Mesenchymal stem cell (in vitro differentiated cells and primary cell): ENCODE results near the gene FBXO45.
"Not testable (repeated sequence)": the region's sequence is repeated elsewhere in the genome, so short reads cannot be mapped to it uniquely, and the experiment has no call there.

ENCODE experiments used
- DNase-seq: peaks from one replicate; pipeline ENCODE4 v3.0.0-alpha.2; 2013
- H2AFZ ChIP-seq: one replicate; pipeline ENCODE4 v1.6.1; 2013; ENCODE audit warnings: low read depth, mild to moderate bottlenecking, control low read depth, inconsistent platforms, low read length, moderate library complexity
- H2AK5ac ChIP-seq: 2 replicates; pipeline ENCODE4 v1.6.1; 2013; ENCODE audit warnings: low read length, moderate library complexity, mild to moderate bottlenecking, inconsistent platforms; ENCODE audit not compliant: severe bottlenecking
- H2BK120ac ChIP-seq: one replicate; pipeline ENCODE4 v1.6.1; 2013; ENCODE audit warnings: low read depth, mild to moderate bottlenecking, inconsistent platforms, low read length, moderate library complexity
- H2BK12ac ChIP-seq, 2 experiments: one replicate each; pipeline ENCODE4 v1.6.1; 2013; ENCODE audit warnings: inconsistent platforms in 2 of 2, low read length in 2 of 2, mild to moderate bottlenecking in 2 of 2, moderate library complexity in 2 of 2, control low read depth in 1 of 2
- H2BK15ac ChIP-seq: one replicate; pipeline ENCODE4 v1.6.1; 2013; ENCODE audit warnings: mild to moderate bottlenecking, low read depth, inconsistent platforms; ENCODE audit not compliant: poor library complexity, severe bottlenecking
- H2BK5ac ChIP-seq: 2 replicates; pipeline ENCODE4 v1.6.1; 2013; ENCODE audit warnings: low read depth, mild to moderate bottlenecking, low read length, control low read depth, inconsistent platforms; ENCODE audit not compliant: poor library complexity, severe bottlenecking
- H3K14ac ChIP-seq, 2 experiments: one replicate each; pipeline ENCODE4 v1.6.1; 2013; ENCODE audit warnings: inconsistent platforms in 2 of 2, low read length in 2 of 2, control low read depth in 1 of 2, mild to moderate bottlenecking in 1 of 2, moderate library complexity in 1 of 2
- H3K18ac ChIP-seq, 2 experiments: one replicate each; pipeline ENCODE4 v1.6.1; 2013; ENCODE audit warnings: inconsistent platforms in 2 of 2, low read length in 2 of 2, control low read depth in 1 of 2, low read depth in 1 of 2, mild to moderate bottlenecking in 1 of 2
- H3K23ac ChIP-seq, 2 experiments: one replicate each; pipeline ENCODE4 v1.6.1; 2013; ENCODE audit warnings: inconsistent platforms in 2 of 2, low read length in 2 of 2, mild to moderate bottlenecking in 2 of 2, moderate library complexity in 2 of 2, control low read depth in 1 of 2
- H3K27ac ChIP-seq: 2 replicates; pipeline ENCODE4 v1.5.1; 2013; ENCODE audit warnings: mild to moderate bottlenecking, moderate library complexity, low read length, control low read depth, inconsistent platforms; ENCODE audit not compliant: poor library complexity, severe bottlenecking
- H3K27me3 ChIP-seq, 2 experiments: 2 replicates each; pipeline versions ENCODE4 v1.6.1 to v1.7.0; 2013; ENCODE audit warnings: low read length in 2 of 2, mild to moderate bottlenecking in 2 of 2, moderate library complexity in 2 of 2, control low read depth in 1 of 2, inconsistent platforms in 1 of 2; ENCODE audit not compliant: control insufficient read depth in 1 of 2, insufficient read depth in 1 of 2
- H3K36me3 ChIP-seq, 2 experiments: 2 replicates each; pipeline versions ENCODE4 v1.6.1 to v1.7.0; 2013; ENCODE audit warnings: low read length in 2 of 2, control low read depth in 1 of 2, inconsistent platforms in 1 of 2, low read depth in 1 of 2, mild to moderate bottlenecking in 1 of 2; ENCODE audit not compliant: insufficient read depth in 2 of 2, control insufficient read depth in 1 of 2
- H3K4ac ChIP-seq, 2 experiments: one replicate each; pipeline ENCODE4 v1.6.1; 2013; ENCODE audit warnings: inconsistent platforms in 2 of 2, low read length in 2 of 2, mild to moderate bottlenecking in 2 of 2, moderate library complexity in 2 of 2, control low read depth in 1 of 2, low read depth in 1 of 2
- H3K4me1 ChIP-seq: 2 replicates; pipeline ENCODE4 v1.6.1; 2013; ENCODE audit warnings: low read depth, low read length, control low read depth; ENCODE audit not compliant: control insufficient read depth, insufficient read depth
- H3K4me2 ChIP-seq: 2 replicates; pipeline ENCODE4 v1.6.1; 2013; ENCODE audit warnings: low read length, mild to moderate bottlenecking, inconsistent platforms; ENCODE audit not compliant: poor library complexity, severe bottlenecking
- H3K4me3 ChIP-seq, 2 experiments: 2 replicates each; pipeline versions ENCODE4 v1.5.1 to v1.7.0; 2013; ENCODE audit warnings: low read length in 2 of 2, mild to moderate bottlenecking in 2 of 2, control low read depth in 1 of 2, low read depth in 1 of 2; ENCODE audit not compliant: insufficient read depth in 1 of 2
- H3K79me1 ChIP-seq: replicated peaks from 2 replicates; pipeline ENCODE4 v1.6.1; 2013; ENCODE audit warnings: mild to moderate bottlenecking, control low read depth, low read length, inconsistent platforms; ENCODE audit not compliant: poor library complexity, severe bottlenecking
- H3K9ac ChIP-seq: 2 replicates; pipeline ENCODE4 v1.7.0; 2013; ENCODE audit warnings: mild to moderate bottlenecking, low read length, moderate library complexity
- H3K9me3 ChIP-seq: 2 replicates; pipeline ENCODE4 v1.7.0; 2013; ENCODE audit warnings: mild to moderate bottlenecking, low read length; ENCODE audit not compliant: control insufficient read depth
- H4K8ac ChIP-seq: one replicate; pipeline ENCODE4 v1.6.1; 2013; ENCODE audit warnings: inconsistent platforms, mild to moderate bottlenecking, low read length, moderate library complexity
- H4K91ac ChIP-seq: one replicate; pipeline ENCODE4 v1.6.1; 2013; ENCODE audit warnings: mild to moderate bottlenecking, low read length, inconsistent platforms
- WGBS: methylation state at CpG from one replicate; pipeline ENCODE4 v1.1.7; 2013; ENCODE audit warnings: mixed read lengths; 5-methylcytosine and 5-hydroxymethylcytosine counted together

Gene FBXO45

DNA sequence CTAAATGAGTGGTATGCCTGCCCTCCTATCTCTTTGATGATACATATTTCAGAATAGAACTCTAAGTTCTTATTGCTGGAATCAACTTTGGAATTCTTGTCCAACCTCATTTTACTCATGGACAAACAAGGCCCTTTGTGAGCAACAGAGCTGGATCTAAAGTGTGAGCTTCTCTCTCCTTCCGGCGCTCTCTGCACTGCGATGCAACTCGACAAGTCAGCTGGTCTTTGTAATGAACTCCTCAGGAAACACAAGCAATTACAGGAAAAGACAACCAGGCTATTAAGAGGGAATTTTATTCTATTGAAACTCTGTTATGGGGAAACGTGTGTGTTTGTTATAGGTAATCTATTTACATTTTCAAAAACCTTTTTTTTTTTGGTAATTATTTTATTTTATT, 50.8 kb downstream of the FBXO45 start:
- H2BK12ac ChIP-seq, result peak overlapping the region in 1 of 2 experiments; percentile 63
- H4K91ac ChIP-seq, result no peak overlapping the region
- H3K36me3 ChIP-seq, result no peaks in the 10 kb centered on the region
- H3K14ac ChIP-seq, result no peak overlapping the region
- DNase-seq, result peak; percentile 55
- peak overlapping the region; percentile 17 for H3K9ac ChIP-seq
- H2BK15ac ChIP-seq, result no peak overlapping the region
- H2BK5ac ChIP-seq, result no peak overlapping the region
- H2AK5ac ChIP-seq, result no peak overlapping the region
- no peaks in the 10 kb centered on the region for H3K9me3 ChIP-seq
- H3K27me3 ChIP-seq, result no peaks in the 10 kb centered on the region
- no peak overlapping the region for H3K4ac ChIP-seq
- no peak overlapping the region for H3K23ac ChIP-seq
- no peak overlapping the region for H3K18ac ChIP-seq
- no peak overlapping the region for H3K27ac ChIP-seq
- 11% methylated on average over 2 of the region's 5 CpGs for WGBS
- H3K4me2 ChIP-seq, result no peak overlapping the region
- H4K8ac ChIP-seq, result no peak overlapping the region
- no peaks in the 10 kb centered on the region for H3K79me1 ChIP-seq
- no peak overlapping the region for H3K4me3 ChIP-seq
- H2AFZ ChIP-seq, result no peak overlapping the region
- no peaks in the 10 kb centered on the region for H3K4me1 ChIP-seq
- H2BK120ac ChIP-seq, result no peak overlapping the region

DNA sequence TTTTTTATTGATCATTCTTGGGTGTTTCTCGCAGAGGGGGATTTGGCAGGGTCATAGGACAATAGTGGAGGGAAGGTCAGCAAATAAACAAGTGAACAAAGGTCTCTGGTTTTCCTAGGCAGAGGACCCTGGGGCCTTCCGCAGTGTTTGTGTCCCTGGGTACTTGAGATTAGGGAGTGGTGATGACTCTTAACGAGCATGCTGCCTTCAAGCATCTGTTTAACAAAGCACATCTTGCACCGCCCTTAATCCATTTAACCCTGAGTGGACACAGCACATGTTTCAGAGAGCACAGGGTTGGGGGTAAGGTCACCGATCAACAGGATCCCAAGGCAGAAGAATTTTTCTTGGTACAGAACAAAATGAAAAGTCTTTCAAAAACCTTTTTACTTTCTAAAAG, 51.2 kb downstream of the FBXO45 start:
- H3K27ac ChIP-seq, DNase-seq, H3K9me3 ChIP-seq, H3K4me2 ChIP-seq, H3K4me3 ChIP-seq, H3K4ac ChIP-seq, H2AFZ ChIP-seq, H2BK5ac ChIP-seq, H3K79me1 ChIP-seq, H3K9ac ChIP-seq, H3K36me3 ChIP-seq, H2AK5ac ChIP-seq, H3K14ac ChIP-seq, H2BK15ac ChIP-seq, H2BK120ac ChIP-seq, H3K23ac ChIP-seq, H4K8ac ChIP-seq, H2BK12ac ChIP-seq, H3K18ac ChIP-seq, H3K27me3 ChIP-seq, H3K4me1 ChIP-seq, H4K91ac ChIP-seq: not testable (repeated sequence)
- WGBS, result no CpG with 5 or more reads among the region's 5 CpGs

DNA sequence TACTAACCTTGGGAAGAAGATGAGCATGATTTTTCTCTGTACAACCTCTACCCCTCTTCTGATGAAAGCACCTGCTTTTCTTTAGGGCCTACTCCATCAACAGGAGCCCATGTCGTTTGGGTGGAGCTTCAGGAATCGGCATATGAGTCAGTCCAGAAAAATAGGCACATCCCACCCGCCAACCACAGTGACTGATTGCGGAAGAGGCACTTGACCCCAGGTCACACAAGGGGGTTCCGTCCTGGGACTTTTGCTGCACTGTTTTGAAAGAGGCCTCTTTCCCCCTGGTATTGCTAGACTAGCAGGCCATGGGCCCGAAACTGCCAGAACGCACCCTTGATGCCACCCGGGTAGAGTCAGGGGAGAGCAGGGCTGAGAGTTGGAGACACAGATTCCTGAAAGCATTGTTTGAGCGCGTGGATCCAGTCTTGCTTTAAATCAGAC, 51.7 kb downstream of the FBXO45 start:
- no peaks in the 10 kb centered on the region for H3K36me3 ChIP-seq
- no peak overlapping the region for H3K9ac ChIP-seq
- no peak overlapping the region for H3K14ac ChIP-seq
- H3K4me1 ChIP-seq, result no peaks in the 10 kb centered on the region
- H3K18ac ChIP-seq, result peak overlapping the region in 1 of 2 experiments; percentile 66
- no peak overlapping the region for H3K23ac ChIP-seq
- DNase-seq, result peak; percentile 94
- H2BK120ac ChIP-seq, result no peak overlapping the region
- no peak overlapping the region for H3K27ac ChIP-seq
- no peak overlapping the region for H2AFZ ChIP-seq
- H4K8ac ChIP-seq, result no peak overlapping the region
- H3K4me3 ChIP-seq, result no peak overlapping the region
- no peak overlapping the region for H3K4me2 ChIP-seq
- no peak overlapping the region for H4K91ac ChIP-seq
- WGBS, result 10% methylated on average over 10 of the region's 10 CpGs
- no peak overlapping the region for H3K4ac ChIP-seq
- no peak overlapping the region for H2AK5ac ChIP-seq
- no peak overlapping the region for H2BK15ac ChIP-seq
- peaks cover 0 to 3% of the 10 kb centered on the region in 2 experiments for H3K27me3 ChIP-seq
- no peak overlapping the region for H2BK5ac ChIP-seq
- H3K79me1 ChIP-seq, result no peaks in the 10 kb centered on the region
- no peak overlapping the region for H2BK12ac ChIP-seq
- no peaks in the 10 kb centered on the region for H3K9me3 ChIP-seq

DNA sequence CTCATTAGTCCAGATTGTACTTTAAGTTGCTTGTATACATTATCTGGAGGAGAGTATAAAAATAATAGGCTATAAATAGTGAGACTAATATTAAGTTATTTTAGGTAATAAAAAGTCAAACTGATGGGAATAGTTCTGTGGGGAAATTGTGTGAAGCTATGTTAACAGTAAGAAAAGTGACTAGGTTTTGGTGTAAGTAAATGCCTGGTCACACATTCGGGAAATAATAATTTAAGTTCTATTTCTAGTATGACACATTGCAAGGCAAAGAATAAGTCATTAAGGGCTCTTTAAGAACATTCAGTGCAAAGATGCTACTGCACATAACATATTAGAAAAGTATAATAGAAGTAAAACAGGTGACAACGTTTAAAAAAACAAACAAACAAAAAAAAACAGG, 52.2 kb downstream of the FBXO45 start:
- no peaks in the 10 kb centered on the region for H3K4me1 ChIP-seq
- H3K4me2 ChIP-seq, result no peak overlapping the region
- no peak overlapping the region for H2BK5ac ChIP-seq
- no peak overlapping the region for H3K4me3 ChIP-seq
- H3K23ac ChIP-seq, result no peak overlapping the region
- H2AK5ac ChIP-seq, result no peak overlapping the region
- H2BK120ac ChIP-seq, result no peak overlapping the region
- H3K27me3 ChIP-seq, result peaks cover 0 to 6% of the 10 kb centered on the region in 2 experiments
- H3K27ac ChIP-seq, result no peak overlapping the region
- H3K14ac ChIP-seq, result no peak overlapping the region
- no peak for DNase-seq
- 36% methylated on average over 1 of the region's 2 CpGs for WGBS
- no peak overlapping the region for H2BK15ac ChIP-seq
- no peak overlapping the region for H4K8ac ChIP-seq
- no peak overlapping the region for H3K9ac ChIP-seq
- H3K4ac ChIP-seq, result no peak overlapping the region
- H3K18ac ChIP-seq, result no peak overlapping the region
- H4K91ac ChIP-seq, result no peak overlapping the region
- H2AFZ ChIP-seq, result no peak overlapping the region
- H3K9me3 ChIP-seq, result no peaks in the 10 kb centered on the region
- H2BK12ac ChIP-seq, result no peak overlapping the region
- H3K79me1 ChIP-seq, result no peaks in the 10 kb centered on the region
- no peaks in the 10 kb centered on the region for H3K36me3 ChIP-seq
